ENCODE data around the gene MESP2.

Gene MESP2

GRCh38 chr15:89820666-89821611, 44.8 kb downstream of the MESP2 start:
- DNase-seq (ENCODE audit: low spot score), result no peak
- in situ Hi-C loops (cut with MboI; ENCODE audit: low sequenced_read_pairs, unreplicated experiment), result no loop called here
- no peak for TF ChIP-seq CTCF (IDR thresholded peaks at IDR 0.05; ENCODE audit: borderline replicate concordance, control extremely low read depth, extremely low read depth, insufficient read depth, missing control alignments)

GRCh38 chr15:89822026-89822425, 45.9 kb downstream of the MESP2 start:
- no peak for TF ChIP-seq CTCF (IDR thresholded peaks at IDR 0.05; ENCODE audit: borderline replicate concordance, control extremely low read depth, extremely low read depth, insufficient read depth, missing control alignments)
- DNase-seq (ENCODE audit: low spot score), result peak; percentile 37
- in situ Hi-C loops (cut with MboI; ENCODE audit: low sequenced_read_pairs, unreplicated experiment), result no loop called here

- no peak for DNase-seq (ENCODE audit: low spot score)
- TF ChIP-seq CTCF (IDR thresholded peaks at IDR 0.05; ENCODE audit: borderline replicate concordance, control extremely low read depth, extremely low read depth, insufficient read depth, missing control alignments), result no peak
- in situ Hi-C loops (cut with MboI; ENCODE audit: low sequenced_read_pairs, unreplicated experiment), result no loop called here
Measured at GRCh38 chr15:89822611-89822950, 46.4 kb downstream of the MESP2 start.

GRCh38 chr15:89822951-89823711, 47.0 kb downstream of the MESP2 start:
- DNase-seq (ENCODE audit: low spot score), result no peak
- in situ Hi-C loops (cut with MboI; ENCODE audit: low sequenced_read_pairs, unreplicated experiment), result no loop called here
- no peak for TF ChIP-seq CTCF (IDR thresholded peaks at IDR 0.05; ENCODE audit: borderline replicate concordance, control extremely low read depth, extremely low read depth, insufficient read depth, missing control alignments)

- in situ Hi-C loops (cut with MboI; ENCODE audit: low sequenced_read_pairs, unreplicated experiment), result no loop called here
- DNase-seq (ENCODE audit: low spot score), result no peak
- TF ChIP-seq CTCF (IDR thresholded peaks at IDR 0.05; ENCODE audit: borderline replicate concordance, control extremely low read depth, extremely low read depth, insufficient read depth, missing control alignments), result no peak
Measured at GRCh38 chr15:89823836-89824606, 47.9 kb downstream of the MESP2 start.

GRCh38 chr15:89824607-89824867, 48.4 kb downstream of the MESP2 start:
- TF ChIP-seq CTCF (IDR thresholded peaks at IDR 0.05; ENCODE audit: borderline replicate concordance, control extremely low read depth, extremely low read depth, insufficient read depth, missing control alignments), result no peak
- DNase-seq (ENCODE audit: low spot score), result no peak
- in situ Hi-C loops (cut with MboI; ENCODE audit: low sequenced_read_pairs, unreplicated experiment), result no loop called here
